ENCODE data around the gene IFRD2.
A peak's percentile ranks its signal among the peaks of the same experiment; 100 is the strongest.
"Not testable (repeated sequence)": the region's sequence is repeated elsewhere in the genome, so short reads cannot be mapped to it uniquely, and the experiment has no call there.

The IFRD2 gene

DNA sequence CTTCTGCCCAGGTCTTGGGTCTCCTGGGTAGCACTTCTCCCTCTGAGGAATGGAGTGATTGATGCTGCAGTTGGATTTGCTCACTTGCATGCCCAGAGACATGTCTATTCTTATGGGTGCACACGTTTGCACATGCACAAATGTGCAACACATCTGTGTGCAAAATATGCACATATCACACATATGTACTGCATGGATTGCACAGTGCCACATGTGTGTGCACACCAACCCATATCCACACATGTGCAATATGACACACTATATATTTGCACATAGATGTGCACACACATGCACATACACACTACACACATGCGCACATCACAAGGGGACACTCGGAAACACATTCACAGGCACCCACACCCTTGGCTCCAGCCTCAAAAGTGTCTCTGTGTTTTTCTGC lies 24.0 kb downstream of the IFRD2 start:
- no peak for DNase-seq (ENCODE audit: low read depth)

DNA sequence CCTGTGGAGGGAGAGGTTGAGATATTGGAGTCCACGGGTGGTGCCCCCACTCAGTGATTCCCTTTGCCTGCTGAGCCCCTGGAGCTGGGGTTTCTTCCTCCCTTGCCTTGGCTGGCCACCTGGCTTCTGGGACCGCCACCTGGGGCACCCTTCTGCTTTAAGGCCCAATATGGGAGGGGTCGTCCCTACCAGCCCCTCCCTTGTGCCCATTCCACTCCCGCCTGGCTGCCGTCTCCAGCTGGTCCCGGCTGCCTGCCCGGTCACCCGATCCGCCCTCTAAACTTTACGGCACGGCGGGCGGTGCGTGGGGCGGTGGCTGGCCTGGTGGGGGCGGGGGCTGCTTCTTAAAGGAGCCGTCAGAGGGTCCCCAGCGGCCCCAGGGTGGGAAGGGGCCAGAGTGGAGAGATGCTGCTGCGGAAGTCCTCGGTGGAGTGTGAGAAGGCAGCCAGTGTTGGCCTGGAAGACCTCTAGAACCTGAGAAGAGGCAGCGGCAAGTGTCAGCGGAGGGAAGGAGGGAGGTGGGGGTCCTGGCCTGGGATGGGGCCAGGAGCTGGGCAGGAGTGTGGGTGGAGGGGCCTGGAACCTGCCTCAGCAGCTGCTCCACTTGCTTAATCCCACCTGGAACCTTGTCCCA lies 24.8 kb downstream of the IFRD2 start:
- DNase-seq (ENCODE audit: low read depth): no peak

DNA sequence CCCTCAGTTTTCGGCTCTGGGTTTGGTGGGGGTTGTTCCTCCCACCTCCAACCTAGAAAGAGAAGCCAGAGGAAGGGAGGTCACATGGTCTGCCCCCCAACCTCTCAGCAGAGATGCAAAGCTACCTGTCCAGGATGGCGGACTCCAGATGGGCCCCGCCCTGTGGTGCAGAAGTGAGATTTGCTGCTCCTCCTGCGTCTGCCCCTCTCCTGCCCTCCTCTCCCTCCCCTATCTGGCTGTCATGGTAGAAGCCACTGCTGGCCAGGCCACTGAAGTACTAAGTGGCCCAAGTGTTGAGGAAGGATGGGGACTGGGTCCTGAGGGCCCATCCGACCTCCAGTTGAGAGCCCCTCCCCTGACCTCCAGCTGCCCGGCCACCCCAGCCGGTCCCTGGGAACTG lies 25.4 kb downstream of the IFRD2 start:
- no peak for DNase-seq (ENCODE audit: low read depth)

DNA sequence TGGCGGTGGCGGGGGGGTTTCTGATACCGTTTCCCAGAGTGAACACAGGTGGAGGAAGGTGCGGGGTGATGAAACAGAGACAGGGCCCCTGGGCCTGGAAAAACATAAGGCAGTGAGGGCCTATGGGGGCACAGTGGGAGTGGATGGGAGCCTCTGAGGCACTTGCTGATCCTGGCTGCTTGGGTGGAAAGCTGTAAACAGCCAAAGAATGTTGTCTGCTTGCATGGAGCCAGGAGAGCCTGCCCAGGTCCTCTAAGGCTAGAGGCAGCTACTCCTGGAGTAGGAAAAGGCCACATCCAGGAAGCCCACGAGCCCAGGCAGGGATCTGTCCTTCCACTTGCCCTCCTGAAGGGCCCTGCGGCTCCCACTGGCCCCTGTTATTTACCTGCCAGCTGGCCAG lies 26.2 kb downstream of the IFRD2 start:
- no peak for DNase-seq (ENCODE audit: low read depth)

DNA sequence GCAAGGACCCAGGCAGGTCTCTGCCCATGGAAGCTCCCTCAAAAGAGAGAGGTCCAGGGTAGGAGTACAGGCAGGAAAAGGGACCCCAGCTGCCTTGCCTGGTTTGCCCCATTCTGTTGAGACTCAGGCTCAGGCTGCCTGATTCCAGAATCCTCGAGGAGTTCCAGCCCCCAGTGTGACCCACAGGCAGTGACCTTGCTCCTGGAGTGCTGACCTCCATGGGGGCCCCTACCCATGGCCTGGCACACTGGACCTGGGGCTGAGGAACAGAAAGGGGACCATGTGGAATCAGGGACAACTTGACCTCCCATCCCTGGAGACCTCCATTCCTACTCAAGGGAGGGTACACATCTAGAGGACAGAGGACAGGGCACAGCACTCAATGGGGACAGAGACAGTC lies 26.7 kb downstream of the IFRD2 start:
- no peak for DNase-seq (ENCODE audit: low read depth)

DNA sequence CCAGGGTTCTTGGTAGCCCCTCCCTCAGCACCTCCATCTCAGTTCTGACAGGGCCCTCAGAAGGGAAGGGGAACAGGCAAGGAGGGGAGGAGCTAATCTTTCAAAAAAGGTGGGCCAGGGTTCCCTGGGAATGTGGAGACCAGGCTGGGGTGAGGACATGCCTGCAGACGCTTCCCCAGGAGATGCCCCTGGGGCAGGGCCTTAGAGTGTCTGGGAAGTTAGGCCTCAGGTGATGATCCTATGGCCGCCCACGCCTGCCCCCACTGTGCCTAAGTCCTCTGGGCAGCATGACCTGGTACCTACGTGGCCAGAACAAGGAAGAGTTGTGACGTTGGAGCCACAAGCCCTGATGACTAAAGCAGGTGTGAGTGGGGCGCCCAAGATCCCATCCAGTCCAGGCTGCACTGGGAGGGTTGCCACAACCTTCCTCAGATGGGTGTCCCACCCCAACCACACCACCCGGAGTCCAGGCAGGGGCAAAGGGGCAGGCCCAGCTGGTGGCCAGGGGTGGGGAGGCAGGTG lies 27.2 kb downstream of the IFRD2 start:
- no peak for DNase-seq (ENCODE audit: low read depth)

DNA sequence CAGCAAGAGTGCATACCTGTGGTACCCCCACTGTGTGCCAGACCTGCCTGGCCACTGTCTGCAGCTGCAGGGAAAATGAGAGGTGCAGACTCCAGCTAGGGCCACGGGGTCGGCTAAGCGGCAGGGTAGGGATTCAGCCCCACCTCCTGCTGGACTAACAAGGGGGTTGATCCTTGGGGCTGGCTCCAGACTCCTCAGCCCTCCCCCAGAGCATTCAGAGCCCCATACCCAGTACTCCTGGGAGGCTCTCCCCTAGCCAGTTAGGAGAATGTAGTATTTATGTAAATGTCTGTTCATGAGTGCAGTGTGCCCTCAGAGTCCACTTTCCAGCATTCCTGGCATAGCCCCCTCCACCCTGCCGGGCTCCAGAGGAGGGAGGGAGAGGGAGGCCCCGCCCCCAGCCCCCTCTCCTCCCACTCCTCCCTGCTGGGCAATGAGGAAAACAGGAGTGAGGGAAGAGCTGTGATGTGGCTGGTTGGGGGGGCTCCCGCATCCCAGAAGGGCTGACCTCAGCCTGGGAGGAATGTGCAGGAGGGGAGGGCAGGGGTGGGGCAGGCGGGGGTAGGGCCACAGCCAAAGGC lies 27.8 kb downstream of the IFRD2 start:
- DNase-seq (ENCODE audit: low read depth): no peak

DNA sequence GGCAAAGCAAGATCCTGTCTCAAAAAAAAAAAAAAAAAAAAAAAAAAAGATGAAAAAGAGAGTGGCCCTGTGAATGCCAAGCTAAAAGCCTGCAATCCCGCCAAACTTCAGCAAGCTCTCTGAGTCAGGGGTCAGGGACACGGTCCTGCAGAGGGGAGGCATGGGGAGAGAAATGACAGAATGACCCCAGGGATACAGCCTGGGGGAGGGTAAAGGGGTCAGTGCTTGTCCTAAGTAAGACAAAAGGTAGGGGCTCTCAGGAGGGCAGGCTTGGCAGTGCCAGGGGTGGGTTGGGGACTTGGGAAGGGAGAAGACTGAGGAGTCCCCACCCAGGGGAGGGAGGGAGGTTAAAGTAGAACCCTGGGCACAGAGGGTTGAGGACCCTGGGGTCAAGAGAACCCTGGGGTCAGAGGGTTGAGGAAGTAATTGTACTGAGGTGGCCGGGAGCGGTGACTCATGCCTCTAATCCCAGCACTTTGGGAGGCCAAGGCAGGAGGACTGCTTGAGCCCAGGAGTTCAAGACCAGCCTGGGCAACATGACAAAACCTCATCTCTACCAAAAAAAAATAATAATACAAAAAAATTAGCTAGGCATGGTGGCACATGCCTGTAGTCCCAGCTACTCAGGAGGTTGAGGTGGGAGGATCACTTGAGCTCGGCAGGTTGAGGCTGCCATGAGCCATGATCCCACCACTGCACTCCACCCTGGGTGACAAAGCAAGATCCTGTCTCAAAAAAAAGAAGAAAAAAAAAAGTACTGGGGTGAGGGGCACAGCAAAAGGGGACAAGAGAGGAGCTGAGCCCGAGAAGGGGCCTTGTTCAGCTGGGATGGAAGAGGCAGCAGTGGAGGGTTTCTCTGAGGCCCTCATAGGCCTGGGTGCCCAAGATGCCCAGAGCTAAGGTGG lies 28.5 kb downstream of the IFRD2 start:
- DNase-seq (ENCODE audit: low read depth): no peak

DNA sequence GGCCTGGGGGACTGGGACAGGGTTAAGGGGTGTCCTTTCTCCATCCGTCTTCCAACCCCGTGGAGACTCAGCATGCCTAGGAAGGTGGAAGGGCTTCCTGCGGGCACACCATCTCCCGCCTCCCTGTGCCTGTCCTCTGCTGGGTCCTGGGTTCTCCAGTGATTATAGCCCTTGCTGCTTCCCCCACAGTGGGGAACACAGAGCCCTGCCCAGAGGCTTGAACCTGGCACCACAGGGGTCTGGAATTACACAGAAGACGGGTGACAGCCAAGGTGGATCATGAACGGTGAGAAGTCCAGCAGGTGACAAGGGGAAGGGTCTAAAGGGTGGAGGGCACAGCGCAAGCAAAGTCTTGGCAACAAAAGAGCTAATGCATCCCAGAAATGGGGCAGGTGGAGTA lies 29.5 kb downstream of the IFRD2 start:
- DNase-seq (ENCODE audit: low read depth): no peak

DNA sequence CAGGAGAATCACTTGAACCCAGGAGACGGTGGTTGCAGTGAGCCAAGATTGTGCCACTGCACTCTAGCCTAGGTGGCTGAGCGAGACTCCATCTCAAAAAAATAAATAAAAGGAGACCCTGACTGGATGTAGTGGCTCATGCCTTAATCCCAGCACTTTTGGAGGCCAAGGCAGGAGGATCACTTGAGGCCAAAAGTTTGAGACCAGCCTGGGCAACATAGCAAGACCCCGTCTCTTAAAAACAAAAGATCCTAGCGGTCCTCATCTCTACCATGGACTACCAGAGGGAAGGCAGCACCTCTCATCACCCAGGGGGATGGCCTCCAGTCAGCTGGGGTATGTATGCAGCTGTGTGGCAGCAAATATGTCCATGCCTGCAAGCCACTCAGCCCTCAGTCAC lies 30.0 kb downstream of the IFRD2 start:
- DNase-seq (ENCODE audit: low read depth): not testable (repeated sequence)

DNA sequence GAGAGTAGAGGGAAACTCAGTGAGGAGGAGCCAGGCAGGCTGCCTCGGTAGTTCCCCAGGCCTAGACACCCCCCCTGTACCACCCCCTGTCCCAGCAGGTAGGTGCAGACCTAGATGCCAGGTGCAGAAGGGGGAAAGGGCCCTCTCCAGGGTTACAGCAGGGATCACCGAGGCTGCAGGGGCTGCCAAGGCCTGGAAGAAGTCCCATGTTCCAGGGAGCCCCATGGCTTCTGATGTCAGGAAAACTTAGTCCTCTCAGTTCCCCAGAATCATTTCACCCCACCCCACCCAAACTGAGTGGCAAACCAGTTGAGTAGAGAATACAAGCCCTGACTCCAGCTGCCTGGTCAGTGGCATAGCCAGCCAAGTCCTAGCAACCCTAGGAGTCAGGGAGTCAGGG lies 30.7 kb downstream of the IFRD2 start:
- DNase-seq (ENCODE audit: low read depth): no peak

DNA sequence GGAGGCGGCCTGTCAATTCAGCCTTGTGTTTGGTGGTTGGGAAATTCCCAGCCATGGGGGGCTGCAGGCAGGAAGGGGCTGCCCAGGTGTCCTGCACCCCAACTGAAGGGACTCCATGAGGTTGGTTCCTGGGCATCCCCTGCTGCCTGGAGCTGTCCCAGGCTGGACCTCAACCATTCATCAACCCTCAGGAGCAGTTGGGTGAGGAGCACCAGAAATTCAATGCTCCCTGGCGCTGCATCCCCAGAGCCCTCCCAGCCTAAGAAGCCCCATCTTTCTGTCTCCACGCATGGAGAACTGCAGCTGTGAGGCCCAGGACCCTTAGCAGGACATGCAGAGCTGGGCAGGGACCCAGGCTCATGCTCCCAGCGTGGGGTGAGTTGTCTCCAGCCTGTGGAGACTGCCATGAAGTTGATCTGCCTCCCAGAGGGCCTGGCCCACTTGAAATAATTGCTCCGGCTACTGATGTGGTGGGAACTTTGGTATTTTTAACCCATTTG lies 31.2 kb downstream of the IFRD2 start:
- DNase-seq (ENCODE audit: low read depth): no peak

DNA sequence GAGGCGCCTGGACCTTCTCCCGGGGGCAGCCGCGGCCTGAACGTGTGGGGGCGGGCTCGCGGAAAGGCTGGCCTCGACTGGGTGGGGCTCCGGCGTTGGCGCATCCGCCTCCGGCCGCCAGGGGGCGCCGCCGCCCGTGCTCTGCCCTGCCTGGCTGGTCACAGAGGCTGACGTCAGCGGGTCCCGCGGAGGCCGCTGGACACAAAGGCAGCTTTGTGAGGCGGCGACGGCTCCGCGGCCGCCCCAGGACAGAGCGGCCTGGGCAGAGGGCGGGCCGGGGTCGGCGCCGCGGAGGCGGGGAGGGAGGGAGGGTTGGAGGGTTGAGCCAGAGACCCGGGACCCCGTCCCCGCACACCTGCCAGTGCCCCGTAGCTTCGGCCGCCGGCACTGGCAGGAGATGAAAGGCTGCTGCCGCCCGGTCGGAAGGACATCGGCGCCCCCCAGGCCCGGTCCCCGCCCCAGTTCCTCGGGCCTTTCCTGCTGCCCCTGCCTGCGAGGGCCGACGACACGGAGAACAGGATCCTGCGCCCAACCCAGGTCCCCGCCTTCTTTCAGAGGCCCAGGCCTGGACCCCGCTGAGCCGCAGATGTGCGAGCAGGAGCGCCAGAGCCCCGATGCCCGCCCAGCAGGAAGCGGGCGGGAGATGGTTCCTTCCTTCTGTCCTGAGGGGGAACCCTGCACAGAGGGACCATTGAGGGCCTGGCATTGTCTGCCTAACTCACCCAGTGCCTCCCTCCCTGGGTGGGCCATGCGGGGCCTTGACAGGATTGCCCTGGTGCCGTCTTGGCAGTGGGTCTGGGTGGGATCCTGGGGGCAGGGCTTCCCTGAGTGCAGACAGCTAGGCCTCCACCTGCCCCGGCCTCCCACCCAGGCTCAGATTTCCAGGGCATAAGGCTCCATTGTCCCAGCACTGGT lies 31.9 kb downstream of the IFRD2 start:
- DNase-seq (ENCODE audit: low read depth): peak; percentile 78

DNA sequence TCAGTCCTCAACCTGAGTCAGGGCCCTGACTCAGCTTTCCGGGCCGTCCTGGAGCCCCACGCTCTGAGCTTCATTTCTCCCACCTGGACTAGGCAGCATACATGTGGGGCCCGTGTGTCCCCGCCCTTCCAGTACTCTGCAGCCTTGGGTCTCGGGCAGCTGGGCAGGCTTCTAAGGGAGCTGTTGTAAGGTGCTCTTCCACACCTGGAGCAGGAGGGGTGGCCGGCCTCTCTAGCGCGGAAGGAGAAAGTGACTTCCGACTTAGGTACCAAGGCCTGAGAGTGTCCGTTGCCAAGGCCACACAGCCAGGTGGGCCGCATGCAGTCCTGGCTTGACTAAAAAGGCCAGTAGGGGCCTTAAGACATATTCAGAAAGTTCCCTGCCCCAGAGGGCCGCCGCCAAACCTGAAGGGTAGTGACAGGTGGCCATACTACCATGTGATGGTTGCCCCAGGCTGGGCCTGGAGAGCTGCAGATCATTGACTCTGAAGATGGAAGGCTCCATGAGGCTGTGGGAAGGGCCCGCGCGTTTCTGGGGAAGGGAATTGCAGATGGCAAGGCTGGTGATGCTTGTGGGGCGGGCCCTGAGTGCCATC lies 32.7 kb downstream of the IFRD2 start:
- DNase-seq (ENCODE audit: low read depth): no peak

DNA sequence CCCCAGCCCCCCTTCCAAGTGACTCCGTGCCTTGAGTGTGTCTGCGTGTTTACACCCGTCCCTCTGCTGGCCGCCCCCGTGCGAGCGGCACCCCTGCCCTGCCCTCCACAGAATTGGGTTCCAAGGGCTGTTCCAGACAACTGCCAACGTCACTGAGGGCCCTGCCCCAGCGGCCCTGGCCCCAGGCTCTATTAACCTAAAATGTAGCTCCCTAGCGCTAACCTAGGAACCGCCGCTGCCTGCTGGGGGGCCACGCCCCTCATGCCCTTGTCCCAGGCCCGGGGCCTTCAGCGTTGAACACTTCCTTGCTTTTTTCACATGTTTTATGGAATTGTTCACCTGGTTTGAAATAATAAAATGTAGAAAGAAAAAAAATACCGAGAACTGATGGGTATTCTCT lies 33.2 kb downstream of the IFRD2 start:
- no peak for DNase-seq (ENCODE audit: low read depth)

DNA sequence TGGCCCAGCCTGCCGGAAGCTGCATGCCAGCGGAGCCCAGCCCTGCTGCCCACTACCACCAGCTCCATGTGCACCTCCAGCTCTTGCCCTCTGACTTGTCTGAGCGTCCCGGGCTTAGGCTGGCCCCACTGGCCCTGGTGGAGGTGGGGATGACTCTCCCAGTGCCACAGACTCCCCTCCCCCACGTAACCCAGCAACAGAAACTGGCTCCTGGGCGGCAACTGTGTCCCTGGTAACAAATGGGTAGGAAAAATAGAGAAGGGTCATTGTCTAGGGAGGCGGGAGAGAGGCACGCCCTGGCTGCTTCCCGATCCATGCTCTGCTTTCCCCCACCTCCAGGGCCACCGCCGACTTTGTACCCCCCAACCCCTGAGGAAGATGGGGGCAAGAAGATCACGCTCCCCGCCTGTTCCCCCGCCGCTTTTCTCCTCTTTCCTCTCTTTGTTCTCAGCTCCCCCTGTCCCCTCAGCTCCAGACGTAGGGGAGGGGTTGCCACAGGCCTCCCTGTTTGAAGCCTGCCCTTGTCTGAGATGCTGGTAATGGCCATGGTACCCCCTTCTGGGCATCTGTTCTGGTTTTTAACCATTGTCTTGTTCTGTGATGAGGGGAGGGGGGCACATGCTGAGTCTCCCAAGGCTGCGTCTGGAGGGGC lies 34.1 kb downstream of the IFRD2 start:
- DNase-seq (ENCODE audit: low read depth): no peak

DNA sequence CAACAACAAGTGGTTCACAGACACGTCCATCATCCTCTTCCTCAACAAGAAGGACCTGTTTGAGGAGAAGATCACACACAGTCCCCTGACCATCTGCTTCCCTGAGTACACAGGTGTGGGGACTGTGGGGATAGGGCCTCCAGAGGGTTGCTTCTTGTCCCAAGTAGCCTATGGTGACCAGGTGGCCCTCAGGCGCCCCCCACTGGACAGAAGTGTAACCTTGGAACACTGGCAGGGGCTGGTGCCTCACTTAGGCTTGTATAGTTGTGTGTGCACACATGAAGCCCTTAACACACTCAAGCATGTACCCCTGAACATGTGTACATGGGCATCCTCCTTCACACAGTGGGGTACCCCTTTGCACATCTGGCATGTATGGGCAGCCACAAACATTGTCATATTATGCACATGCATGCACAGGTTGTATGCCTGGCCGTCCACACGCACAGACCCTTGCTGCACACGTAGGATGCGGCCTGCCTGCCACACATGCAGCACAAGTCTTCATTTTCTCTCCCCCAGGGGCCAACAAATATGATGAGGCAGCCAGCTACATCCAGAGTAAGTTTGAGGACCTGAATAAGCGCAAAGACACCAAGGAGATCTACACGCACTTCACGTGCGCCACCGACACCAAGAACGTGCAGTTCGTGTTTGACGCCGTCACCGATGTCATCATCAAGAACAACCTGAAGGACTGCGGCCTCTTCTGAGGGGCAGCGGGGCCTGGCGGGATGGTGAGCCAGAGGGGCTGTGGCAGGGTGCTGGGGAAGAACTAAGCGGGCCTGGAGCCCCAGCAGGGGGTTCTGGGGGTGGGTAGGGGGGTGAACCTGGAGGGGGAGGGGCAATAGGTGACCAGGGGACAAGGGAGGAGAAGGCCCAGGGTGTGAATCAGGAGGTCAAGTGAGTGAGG lies 35.0 kb downstream of the IFRD2 start:
- no peak for DNase-seq (ENCODE audit: low read depth)

DNA sequence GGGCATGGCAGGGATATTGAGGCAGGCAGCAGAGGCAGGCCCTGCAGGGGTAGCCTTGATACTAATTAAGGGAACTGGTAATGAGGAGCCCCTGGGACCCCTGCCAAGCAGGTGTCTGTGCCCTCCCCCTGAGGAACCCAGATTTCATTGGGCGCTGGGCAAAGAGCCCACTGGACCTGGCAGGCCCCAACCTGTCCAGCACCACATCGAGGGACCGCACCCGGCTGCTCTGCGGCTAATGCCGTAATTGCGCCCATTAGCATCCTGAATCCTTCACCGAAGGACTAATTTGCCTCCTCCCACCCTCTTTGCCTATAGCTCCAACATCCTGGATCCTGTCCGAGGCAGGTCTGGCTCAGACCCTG lies 37.0 kb downstream of the IFRD2 start:
- DNase-seq (ENCODE audit: low read depth): no peak

DNA sequence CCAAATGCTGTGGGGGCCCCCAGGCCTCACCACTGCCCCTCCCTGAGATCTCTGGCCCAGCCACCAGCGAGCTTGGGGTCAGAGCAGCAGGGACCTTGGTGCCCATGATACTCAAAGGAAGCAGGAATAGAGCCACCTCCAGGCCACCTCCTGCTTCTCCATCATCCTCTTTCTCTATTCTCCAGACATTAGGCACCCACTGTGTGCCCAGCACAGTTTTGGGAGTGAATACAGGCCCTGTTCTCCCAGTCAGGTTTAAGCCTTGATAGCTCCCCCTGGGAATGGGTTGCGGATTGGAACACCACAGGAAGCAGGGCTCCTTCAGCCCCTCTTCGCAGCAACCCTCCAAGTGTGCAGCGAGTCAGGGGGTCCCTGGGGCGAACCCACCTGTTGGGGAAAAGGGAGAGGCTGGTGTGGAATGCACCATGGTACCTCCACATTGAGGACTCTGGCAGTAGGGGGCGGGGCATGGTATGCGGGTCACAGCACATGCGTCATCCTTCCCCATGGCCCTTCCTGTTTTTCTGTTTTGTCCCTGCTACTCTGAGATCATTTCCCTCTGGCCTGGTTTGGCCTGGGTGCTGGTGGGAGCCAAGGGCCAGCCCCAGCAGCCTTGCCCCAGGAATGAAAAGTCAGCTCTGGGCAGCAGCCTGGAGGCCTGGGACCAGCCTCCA lies 37.5 kb downstream of the IFRD2 start:
- DNase-seq (ENCODE audit: low read depth): no peak
